Measurements from ENCODE around the gene GSE1. TPM values are rescaled to one million over a fixed set of nuclear protein-coding genes. Genes with fewer than 3 reads are reported as not detected.

GSE1 gene
- total RNA-seq, 2 experiments from 2014 or later: 25.1 to 27.6 TPM

DNA sequence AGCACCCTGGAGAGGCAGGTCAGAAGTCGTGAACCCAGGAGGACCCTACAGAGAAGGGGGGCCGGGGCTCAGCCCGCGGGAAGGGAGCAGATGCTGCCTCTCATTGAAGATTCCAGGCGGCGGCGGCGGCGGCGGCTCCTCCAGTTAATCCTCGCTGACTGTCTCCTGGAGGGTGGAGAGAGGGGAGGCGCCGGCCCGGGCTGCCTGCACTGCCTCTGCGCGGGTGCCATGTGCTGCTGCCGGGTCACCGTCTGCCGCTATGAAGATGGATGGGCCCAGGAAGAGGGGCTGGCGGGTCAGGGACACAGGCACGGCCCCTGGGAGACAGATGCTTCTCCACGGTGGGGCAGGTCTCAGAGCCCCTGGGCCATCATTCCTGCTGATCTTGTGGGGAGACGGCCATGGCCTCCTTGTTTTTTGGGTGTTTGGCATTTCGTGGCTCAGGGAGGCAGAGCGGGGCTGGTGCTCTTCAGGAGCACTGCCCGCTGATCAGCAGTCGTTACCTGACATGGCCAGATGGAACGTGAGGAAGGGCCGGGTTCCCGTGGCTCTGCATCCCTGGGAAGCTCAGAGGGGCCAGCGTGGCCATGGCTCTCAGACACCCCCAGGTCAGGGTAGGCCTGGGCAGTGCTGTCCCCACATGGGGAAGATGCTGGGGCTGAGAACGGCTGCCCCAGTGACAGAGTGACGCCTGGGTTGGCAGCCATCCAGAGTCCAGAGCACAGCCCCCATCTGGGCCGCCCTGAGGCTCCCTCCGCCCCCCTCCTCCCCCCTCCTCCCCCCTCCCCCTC, 39.5 kb downstream of the GSE1 start:
- DNase-seq: peak; percentile 49
- Mint-ChIP-seq H3K4me1 (peaks cover 5% of the 10 kb centered on the region), H3K4me3 (no peak overlapping the region), H3K36me3 (peaks cover 3% of the 10 kb centered on the region), H3K9me3 (no peaks in the 10 kb centered on the region), H3K27ac (no peak overlapping the region), H3K27me3 (no peaks in the 10 kb centered on the region)

DNA sequence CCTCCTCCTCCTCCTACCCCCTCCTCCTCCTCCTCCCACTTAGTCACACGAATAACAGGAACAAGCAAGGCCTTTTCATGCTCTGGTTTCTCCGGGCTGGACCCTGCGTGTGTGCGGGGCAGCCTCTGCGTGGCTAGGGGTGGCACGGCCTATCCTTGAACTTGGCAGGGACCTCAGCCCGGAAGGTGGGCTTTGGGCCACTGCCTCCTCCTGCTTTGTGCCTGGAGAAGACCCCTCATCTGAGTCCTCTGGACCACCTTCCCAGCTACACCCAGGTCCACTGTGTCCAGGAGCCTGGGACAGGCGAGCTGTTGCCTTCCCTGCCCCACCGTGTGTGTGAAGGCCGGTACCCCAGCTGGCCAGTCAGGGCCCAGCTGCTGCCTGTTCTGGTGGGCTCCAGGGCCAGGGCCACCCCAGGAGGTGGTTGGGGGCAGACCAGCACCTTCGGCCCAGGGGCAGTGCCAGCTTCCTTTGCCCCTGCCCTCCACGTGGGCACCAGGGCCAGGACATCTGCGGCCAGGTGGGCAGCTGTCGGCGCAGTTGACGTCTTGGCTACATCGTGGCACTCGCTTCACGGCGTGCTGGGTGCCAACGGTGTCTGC, 40.3 kb downstream of the GSE1 start:
- Mint-ChIP-seq H3K4me3 (no peak overlapping the region), H3K27ac (no peak overlapping the region), H3K36me3 (peaks cover 3% of the 10 kb centered on the region), H3K9me3 (no peaks in the 10 kb centered on the region), H3K27me3 (no peaks in the 10 kb centered on the region), H3K4me1 (peaks cover 5% of the 10 kb centered on the region)
- no peak for DNase-seq

DNA sequence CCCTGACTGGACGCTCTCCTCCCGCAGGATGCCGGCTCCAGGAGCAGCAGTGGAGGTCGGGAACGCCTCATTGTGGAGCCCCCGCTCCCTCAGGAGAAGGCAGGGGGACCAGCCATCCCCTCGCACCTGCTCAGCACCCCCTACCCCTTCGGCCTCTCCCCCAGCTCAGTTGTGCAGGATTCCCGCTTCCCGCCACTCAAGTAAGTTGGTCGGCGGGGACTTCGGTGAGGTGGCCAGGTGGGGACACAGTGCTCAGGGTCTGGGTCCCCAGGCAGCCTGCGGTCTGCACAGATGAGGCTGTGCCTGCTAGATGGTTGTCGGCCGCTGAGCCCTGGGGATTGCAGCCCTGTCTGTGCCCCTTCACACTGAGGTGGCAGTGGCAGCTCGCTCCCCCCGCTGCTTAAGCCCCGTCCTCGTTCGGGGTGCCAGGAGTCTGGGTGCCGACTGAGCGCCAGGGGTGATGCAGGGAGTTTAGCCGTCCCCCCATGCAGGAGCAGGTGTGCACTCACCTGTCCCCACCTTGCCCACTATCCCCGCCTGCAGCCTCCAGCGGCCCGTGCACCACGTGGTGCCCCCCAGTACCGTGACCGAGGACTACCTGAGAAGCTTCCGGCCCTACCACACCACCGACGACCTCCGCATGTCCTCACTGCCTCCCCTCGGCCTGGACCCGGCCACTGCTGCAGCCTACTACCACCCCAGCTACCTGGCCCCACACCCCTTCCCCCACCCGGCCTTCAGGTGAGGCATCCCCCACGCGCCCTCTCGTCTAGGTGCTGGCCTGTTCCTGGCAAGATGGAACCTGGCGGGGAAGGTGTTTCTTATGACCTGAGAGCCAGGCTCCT, 41.4 kb downstream of the GSE1 start:
- no peak for DNase-seq
- H3K36me3 Mint-ChIP-seq: peaks cover 3% of the 10 kb centered on the region
- no peaks in the 10 kb centered on the region for H3K9me3 Mint-ChIP-seq
- no peak overlapping the region for H3K27ac Mint-ChIP-seq
- H3K4me3 Mint-ChIP-seq: no peak overlapping the region
- H3K27me3 Mint-ChIP-seq: no peaks in the 10 kb centered on the region
- no peaks in the 10 kb centered on the region for H3K4me1 Mint-ChIP-seq

DNA sequence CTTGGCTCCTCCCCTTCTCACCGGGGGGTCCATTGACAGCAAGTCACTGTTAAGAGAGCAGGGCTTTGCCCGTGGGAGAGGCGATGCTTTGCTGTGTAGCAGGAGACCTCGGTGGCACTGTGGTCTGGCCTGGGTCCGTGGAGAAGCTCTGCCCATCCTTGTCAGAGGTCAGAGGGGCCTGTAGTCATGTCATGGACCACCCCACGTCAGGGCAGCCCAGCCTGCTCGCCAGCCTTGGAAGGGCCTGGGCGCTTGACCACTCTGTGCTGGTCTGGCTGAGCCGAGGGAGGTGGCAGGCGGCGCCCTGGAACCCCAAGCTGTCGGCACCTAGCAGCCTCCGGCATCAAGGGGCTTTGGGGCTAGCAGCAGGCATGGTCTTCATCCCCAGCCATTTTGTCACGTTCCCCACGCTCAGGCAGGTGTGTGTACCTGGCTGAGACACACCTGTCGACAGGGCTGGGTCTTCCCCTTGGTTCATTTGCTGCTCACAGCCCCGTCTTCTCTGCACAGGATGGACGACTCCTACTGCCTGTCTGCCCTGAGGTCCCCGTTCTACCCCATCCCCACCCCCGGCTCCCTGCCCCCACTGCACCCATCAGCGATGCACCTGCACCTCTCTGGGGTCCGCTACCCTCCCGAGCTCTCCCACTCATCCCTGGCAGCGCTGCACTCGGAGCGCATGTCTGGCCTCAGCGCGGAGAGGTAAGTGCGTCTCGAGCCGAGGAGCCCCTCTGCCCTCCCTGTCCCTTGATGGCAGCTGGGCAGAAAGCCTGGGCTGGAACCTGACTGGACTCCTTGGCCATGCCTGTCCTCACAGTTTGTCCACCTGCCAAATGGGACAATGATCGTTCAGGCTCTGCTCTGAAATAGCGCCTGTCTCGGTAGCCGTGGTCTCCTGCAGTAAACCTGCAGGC, 42.4 kb downstream of the GSE1 start:
- Mint-ChIP-seq H3K27ac (no peak overlapping the region), H3K36me3 (peaks cover 7% of the 10 kb centered on the region), H3K4me3 (no peak overlapping the region), H3K27me3 (no peaks in the 10 kb centered on the region), H3K9me3 (no peaks in the 10 kb centered on the region), H3K4me1 (no peaks in the 10 kb centered on the region)
- no peak for DNase-seq

DNA sequence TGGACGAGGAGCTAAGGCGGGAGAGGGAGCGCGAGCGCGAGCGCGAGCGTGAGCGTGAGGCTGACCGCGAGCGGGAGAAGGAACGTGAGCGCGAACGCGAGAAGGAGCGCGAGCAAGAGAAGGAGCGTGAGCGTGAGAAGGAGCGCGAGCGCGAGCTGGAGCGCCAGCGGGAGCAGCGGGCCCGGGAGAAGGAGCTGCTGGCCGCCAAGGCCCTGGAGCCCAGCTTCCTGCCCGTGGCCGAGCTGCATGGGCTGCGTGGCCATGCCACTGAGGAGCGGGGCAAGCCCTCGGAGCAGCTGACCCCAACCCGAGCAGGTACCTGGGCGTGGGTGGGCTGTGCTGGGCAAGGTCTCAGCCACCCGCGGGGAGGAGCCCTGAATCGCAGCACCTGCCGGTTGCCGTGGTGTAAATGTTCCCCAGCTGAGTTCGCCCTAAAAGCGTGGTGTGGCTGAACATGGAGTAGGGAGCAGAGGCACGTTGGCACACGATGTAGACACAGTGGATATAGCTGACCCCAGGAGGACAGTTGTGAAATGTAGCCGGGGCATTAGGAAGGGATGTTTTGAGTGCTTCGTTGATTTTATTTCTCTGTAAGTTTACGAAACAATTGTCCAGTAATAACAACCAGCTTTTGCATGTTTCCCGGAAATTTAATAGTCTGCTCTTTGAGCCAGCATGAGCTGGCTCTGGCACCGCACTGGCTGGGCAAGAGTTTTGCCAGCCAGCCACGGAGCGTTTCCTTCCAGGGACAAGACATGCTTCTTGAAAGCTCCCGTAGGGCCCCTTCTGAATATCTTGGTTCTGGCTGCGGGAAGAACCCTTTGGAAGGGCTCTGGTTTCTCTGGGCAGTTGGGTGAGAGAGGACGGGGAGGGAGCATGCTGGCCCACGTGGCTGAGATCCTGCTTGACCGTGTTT, 43.5 kb downstream of the GSE1 start:
- H3K9me3 Mint-ChIP-seq: no peaks in the 10 kb centered on the region

DNA sequence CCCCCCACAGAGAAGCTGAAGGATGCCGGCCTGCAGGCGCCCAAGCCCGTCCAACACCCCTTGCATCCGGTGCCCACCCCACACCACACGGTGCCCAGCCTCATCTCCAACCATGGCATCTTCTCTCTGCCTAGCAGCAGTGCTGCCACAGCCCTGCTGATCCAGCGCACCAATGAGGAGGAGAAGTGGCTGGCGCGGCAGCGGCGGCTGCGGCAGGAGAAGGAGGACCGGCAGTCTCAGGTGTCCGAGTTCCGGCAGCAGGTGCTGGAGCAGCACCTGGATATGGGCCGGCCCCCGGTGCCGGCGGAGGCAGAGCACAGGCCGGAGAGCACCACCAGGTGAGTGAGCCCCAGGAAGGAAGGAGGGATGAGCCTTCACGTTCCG, 44.1 kb downstream of the GSE1 start:
- Mint-ChIP-seq H3K36me3 (peaks cover 7% of the 10 kb centered on the region), H3K4me1 (no peaks in the 10 kb centered on the region), H3K27me3 (no peaks in the 10 kb centered on the region), H3K27ac (no peak overlapping the region), H3K9me3 (no peaks in the 10 kb centered on the region), H3K4me3 (no peak overlapping the region)
- no peak for DNase-seq

More for the DNA sequence above, 43.5 kb downstream of the GSE1 start:
- Mint-ChIP-seq H3K36me3 (peaks cover 7% of the 10 kb centered on the region), H3K27ac (no peak overlapping the region), H3K27me3 (no peaks in the 10 kb centered on the region), H3K4me1 (no peaks in the 10 kb centered on the region), H3K4me3 (no peak overlapping the region)
- no peak for DNase-seq

DNA sequence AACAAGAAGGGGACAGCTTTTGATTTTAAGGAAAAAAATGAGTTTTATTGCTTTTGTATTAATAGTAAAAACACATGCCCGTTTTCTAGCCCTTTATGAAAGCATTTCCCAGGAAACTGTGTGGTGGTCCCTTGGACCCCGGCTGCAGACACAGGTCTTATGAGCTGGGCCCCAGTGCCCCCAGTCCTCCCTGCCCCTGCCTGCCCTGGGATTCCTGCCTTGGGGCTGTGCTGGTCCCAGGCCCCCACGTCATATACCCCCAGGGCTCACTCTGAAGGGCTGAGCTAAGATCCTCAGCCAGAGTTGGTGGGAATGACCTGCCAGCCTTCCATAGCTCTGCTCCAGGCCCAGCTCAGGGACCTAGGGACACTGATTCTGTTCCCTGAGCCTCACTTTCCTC, 44.9 kb downstream of the GSE1 start:
- no peaks in the 10 kb centered on the region for H3K9me3 Mint-ChIP-seq
- no peak overlapping the region for H3K4me3 Mint-ChIP-seq
- no peak overlapping the region for H3K27ac Mint-ChIP-seq
- H3K27me3 Mint-ChIP-seq: no peaks in the 10 kb centered on the region
- no peak for DNase-seq
- no peaks in the 10 kb centered on the region for H3K4me1 Mint-ChIP-seq
- H3K36me3 Mint-ChIP-seq: peaks cover 7% of the 10 kb centered on the region

DNA sequence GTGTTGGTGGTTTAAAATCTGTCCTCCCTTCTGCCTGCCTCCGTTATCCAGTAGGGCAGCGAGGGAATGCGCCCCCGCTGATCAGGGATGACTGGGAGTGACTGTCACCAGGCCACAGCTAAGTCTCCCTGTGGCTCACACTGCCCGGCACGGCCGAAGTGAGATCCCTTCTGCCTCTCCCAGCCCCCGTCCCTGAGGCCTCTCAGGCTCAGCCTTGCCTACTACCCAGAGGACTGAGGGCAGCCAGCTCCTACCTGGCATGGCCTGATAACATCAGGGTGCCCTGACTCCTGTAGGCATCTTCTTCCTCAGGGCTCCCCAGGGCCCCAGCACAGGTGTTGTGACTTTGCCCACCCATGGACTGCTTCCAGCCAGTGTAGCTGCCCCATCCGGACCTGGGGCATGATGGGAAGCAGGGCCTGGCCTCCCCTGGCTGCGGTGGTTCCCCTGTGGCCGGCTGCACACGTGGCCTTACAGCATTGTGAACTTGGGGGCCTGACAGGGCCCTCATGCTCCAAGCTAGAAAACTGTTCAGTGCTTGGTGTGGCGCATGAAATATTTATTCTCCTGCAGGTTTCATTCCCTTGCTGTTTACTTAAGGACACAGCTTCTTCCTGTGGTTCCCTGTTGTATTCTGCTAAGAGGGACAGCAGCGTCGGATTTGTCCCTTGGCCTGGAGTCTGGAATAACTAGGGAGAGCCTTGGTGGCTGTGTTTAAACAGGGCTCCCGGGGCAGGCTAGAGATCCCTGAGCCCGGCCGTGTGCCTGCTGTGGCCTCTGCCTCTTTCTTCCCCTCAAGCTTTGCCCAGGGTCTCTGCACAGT, 45.6 kb downstream of the GSE1 start:
- Mint-ChIP-seq H3K27ac (no peak overlapping the region), H3K4me3 (no peak overlapping the region), H3K4me1 (no peaks in the 10 kb centered on the region), H3K27me3 (no peaks in the 10 kb centered on the region), H3K9me3 (no peaks in the 10 kb centered on the region), H3K36me3 (peaks cover 7% of the 10 kb centered on the region)
- no peak for DNase-seq

DNA sequence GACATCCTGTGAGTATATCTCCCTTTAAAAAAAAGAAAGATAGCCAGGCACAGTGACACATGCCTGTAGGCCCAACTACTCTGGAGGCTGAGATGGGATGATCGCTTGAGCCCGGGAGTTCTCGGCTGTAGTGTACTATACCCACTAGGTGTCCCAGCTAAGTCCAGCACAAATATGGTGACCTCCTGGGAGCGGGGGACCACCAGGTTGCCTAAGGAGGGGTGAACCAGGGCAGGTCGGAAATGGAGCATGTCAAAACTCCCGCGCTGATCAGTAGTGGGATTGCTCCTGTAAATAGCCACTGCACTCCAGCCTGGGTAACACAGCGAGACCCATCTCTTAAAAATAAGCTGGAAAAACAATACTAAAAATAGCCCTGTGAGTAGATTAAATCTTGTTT, 46.2 kb downstream of the GSE1 start:
- H3K4me3 Mint-ChIP-seq: no peak overlapping the region
- no peaks in the 10 kb centered on the region for H3K9me3 Mint-ChIP-seq
- peaks cover 7% of the 10 kb centered on the region for H3K36me3 Mint-ChIP-seq
- no peaks in the 10 kb centered on the region for H3K4me1 Mint-ChIP-seq
- H3K27me3 Mint-ChIP-seq: no peaks in the 10 kb centered on the region
- DNase-seq: no peak
- no peak overlapping the region for H3K27ac Mint-ChIP-seq

DNA sequence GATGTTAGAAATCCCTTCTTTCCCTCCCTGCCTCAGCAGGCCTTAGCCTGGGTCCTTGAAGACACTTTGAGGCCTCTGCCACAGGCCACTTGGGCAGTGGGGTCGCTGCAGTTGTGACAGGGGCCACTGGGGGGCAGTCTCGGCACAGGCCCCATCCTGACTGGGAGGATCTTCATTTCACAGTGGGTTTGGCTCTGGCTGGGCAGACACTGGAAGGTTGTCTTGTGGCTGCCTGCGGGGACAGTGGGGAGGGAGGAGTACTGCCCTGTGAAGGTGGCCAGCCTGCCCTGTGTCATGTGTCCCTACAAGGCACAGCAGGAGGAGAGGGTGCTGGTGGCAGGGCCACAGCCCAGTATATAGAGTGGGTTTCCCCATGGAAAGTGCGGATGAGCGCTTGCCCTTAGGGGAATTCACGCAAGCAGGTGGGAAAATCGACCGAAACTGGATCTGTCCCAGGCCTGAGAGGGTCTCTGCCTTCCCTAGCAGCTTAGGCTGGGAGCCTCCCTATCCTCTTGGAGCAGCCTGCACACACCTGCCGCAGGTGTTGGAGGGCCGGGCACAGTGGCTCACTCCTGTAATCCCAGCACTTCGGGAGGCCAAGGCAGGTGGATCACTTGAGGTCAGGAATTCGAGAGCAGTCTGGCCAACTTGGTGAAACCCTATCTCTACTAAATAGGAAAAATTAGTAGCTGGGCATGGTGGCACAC, 46.8 kb downstream of the GSE1 start:
- Mint-ChIP-seq H3K4me1 (no peaks in the 10 kb centered on the region), H3K27me3 (no peaks in the 10 kb centered on the region), H3K36me3 (peaks cover 7% of the 10 kb centered on the region), H3K27ac (peak overlapping the region; percentile 5), H3K9me3 (no peaks in the 10 kb centered on the region), H3K4me3 (no peak overlapping the region)
- DNase-seq: peak; percentile 69

DNA sequence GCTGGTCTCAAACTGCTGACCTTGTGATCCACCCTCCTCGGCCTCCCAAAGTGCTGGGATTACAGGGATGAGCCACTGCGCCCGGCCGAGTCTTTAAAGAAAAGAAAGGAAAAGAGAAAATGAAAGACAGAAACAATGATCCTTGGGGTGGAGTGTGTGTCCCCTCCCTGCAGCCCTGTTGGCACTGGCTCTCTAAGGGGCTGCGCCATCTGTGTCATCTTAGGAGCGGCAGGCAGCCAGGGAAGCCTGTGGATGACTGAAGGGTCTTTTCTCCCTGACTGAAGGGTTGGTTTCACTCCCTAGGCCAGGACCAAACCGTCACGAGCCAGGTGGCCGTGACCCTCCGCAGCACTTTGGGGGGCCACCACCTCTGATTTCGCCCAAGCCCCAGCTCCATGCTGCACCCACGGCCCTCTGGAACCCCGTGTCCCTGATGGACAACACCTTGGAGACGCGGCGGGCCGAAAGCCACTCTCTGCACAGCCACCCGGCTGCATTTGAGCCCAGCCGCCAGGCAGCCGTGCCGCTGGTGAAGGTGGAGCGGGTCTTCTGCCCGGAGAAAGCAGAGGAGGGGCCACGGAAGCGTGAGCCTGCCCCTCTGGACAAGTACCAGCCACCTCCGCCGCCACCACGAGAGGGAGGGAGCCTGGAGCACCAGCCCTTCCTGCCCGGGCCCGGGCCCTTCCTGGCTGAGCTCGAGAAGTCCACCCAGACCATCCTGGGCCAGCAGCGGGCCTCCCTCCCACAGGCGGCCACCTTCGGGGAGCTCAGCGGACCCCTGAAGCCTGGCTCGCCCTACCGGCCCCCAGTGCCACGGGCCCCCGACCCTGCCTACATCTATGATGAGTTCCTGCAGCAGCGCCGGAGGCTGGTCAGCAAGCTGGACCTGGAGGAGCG, 48.0 kb downstream of the GSE1 start:
- no peaks in the 10 kb centered on the region for H3K9me3 Mint-ChIP-seq
- H3K4me1 Mint-ChIP-seq: no peaks in the 10 kb centered on the region
- peaks cover 6% of the 10 kb centered on the region for H3K36me3 Mint-ChIP-seq
- no peak overlapping the region for H3K27ac Mint-ChIP-seq
- H3K4me3 Mint-ChIP-seq: no peak overlapping the region
- H3K27me3 Mint-ChIP-seq: no peaks in the 10 kb centered on the region
- no peak for DNase-seq

Data from activated naive CD8-positive, alpha-beta T cell treated with anti-CD3 and anti-CD28 coated beads for 36 hours (primary cell).